Breast epithelium (tissue), 3 donors: ENCODE data around the gene FGF11.

Experiments used
- POLR2A ChIP-seq: fragments of 450-650 bp; IDR thresholded peaks from one replicate; pipeline ENCODE4 v1.6.1; 2016; ENCODE audit warnings: antibody characterized with exemption, mild to moderate bottlenecking, moderate library complexity
- POLR2AphosphoS5 ChIP-seq, 3 donors: sonication (generic); formaldehyde crosslinking; IDR thresholded peaks; one replicate each; pipeline ENCODE4 v1.6.1; 2017; ENCODE audit warnings: antibody characterized with exemption in 3 of 3

DNA sequence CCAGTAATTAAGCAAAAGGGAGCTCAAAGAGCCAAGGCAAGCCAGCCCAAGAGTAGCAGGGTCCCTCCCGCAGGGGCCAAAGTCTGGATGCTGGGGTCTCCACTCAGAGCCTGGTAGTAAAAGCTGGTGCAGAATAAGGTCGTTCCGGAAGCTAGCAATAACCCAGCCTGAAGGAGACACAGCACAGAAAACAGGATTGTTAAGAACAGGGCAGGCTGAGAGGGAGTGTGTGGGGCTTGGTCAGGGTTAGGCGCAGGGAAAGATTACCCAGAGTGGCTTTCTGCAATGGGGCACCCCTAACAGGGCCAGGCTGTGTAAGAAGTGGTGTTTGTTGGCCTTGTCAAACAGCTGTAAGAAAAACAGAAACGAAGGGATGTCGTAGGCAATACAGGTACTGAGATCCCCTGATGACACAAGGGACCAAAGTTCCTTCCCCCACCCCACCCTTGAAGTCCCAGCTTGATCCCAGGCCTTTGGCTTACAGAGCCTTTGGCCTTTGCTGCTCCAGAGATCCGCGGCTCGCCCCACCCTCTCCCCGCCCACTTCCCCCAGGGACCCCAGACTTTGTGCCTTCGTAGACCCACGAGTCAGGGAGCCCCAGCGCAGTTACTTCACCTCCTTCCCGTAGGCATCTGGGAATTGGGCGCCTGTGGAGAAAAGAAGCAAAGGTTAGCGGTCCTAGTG is 36.1 kb upstream of the FGF11 start:
- TF ChIP-seq POLR2A (no peak), POLR2AphosphoS5 (IDR thresholded peaks at IDR 0.05) (no peak)
